ENCODE data around the gene CGB2.
"Not testable (repeated sequence)": the region's sequence is repeated elsewhere in the genome, so short reads cannot be mapped to it uniquely, and the experiment has no call there.

CGB2 gene

GRCh38 chr19:49011194-49011593, 20.5 kb upstream of the CGB2 start:
- no peak for FAIRE-seq

- FAIRE-seq = no peak
Observed at GRCh38 chr19:49014123-49014869, 17.4 kb upstream of the CGB2 start.

- no peak for FAIRE-seq
Observed at GRCh38 chr19:49014870-49015255, 16.8 kb upstream of the CGB2 start.

- FAIRE-seq = no peak
Observed at GRCh38 chr19:49016067-49016839, 15.4 kb upstream of the CGB2 start.

GRCh38 chr19:49017041-49017665, 14.5 kb upstream of the CGB2 start, which contains the start of gene LHB:
TSS of gene LHB (minus strand) at chr19:49017091. CDS start at chr19:49017081, 10 bp downstream.
- FAIRE-seq = no peak

- no peak for FAIRE-seq
Observed at GRCh38 chr19:49017666-49018351, 13.9 kb upstream of the CGB2 start.

GRCh38 chr19:49018388-49019241, 13.1 kb upstream of the CGB2 start:
- FAIRE-seq = not testable (repeated sequence)

GRCh38 chr19:49019242-49019932, 12.3 kb upstream of the CGB2 start:
- no peak for FAIRE-seq

GRCh38 chr19:49020342-49020741, 11.3 kb upstream of the CGB2 start:
- no peak for FAIRE-seq

- no peak for FAIRE-seq
Observed at GRCh38 chr19:49020931-49021895, 10.5 kb upstream of the CGB2 start.

- FAIRE-seq = no peak
Observed at GRCh38 chr19:49022116-49022515, 9.6 kb upstream of the CGB2 start.

- FAIRE-seq = not testable (repeated sequence)
Observed at GRCh38 chr19:49024233-49024632, 7.5 kb upstream of the CGB2 start, which contains the start of gene CGB3. TSS of gene CGB3 (minus strand) at chr19:49024333. CDS start at chr19:49023971, 362 bp downstream.

- not testable (repeated sequence) for FAIRE-seq
Observed at GRCh38 chr19:49025088-49025487, 6.6 kb upstream of the CGB2 start.

GRCh38 chr19:49025599-49025998, 6.1 kb upstream of the CGB2 start:
- FAIRE-seq = not testable (repeated sequence)

GRCh38 chr19:49028686-49029085, 3.0 kb upstream of the CGB2 start:
- FAIRE-seq = not testable (repeated sequence)

GRCh38 chr19:49029749-49030148, 1.9 kb upstream of the CGB2 start:
- not testable (repeated sequence) for FAIRE-seq

- not testable (repeated sequence) for FAIRE-seq
Observed at GRCh38 chr19:49030323-49030722, 1.4 kb upstream of the CGB2 start.

- FAIRE-seq = not testable (repeated sequence)
Observed at GRCh38 chr19:49036815-49037214, 5.1 kb downstream of the CGB2 start, which contains the start of gene CGB1. TSS of gene CGB1 (minus strand) at chr19:49036895. CDS start at chr19:49036711, 184 bp downstream.

- not testable (repeated sequence) for FAIRE-seq
Observed at GRCh38 chr19:49038111-49038510, 6.4 kb downstream of the CGB2 start.
